Neural crest cell (in vitro differentiated cells): Measurements from ENCODE around the gene WASF3. TPM values are rescaled to one million over a fixed set of nuclear protein-coding genes. Genes with fewer than 3 reads are reported as not detected.

Experiments used
- DNase-seq: peaks from one replicate; pipeline ENCODE4 v3.0.0; 2021; ENCODE audit warnings: low read depth, mixed read lengths, low spot score
- H3K27ac Mint-ChIP-seq: one replicate; pipeline ENCODE4 v1.8.0; 2021; ENCODE audit warnings: mild to moderate bottlenecking, mixed read lengths; ENCODE audit not compliant: unreplicated experiment
- H3K27me3 Mint-ChIP-seq: 2 replicates; pipeline ENCODE4 v1.8.0; 2021; ENCODE audit warnings: low read depth, mild to moderate bottlenecking, mixed read lengths
- H3K36me3 Mint-ChIP-seq: 2 replicates; pipeline ENCODE4 v1.8.0; 2021; ENCODE audit warnings: low read depth, mild to moderate bottlenecking, mixed read lengths
- H3K4me1 Mint-ChIP-seq: 2 replicates; pipeline ENCODE4 v1.8.0; 2021; ENCODE audit warnings: mixed read lengths
- H3K4me3 Mint-ChIP-seq: one replicate; pipeline ENCODE4 v1.8.0; 2021; ENCODE audit warnings: mild to moderate bottlenecking, mixed read lengths
- H3K9me3 Mint-ChIP-seq: 2 replicates; pipeline ENCODE4 v1.8.0; 2021; ENCODE audit warnings: mixed read lengths
- CTCF ChIP-seq: fragments of 200-600 bp; sonication (generic); conservative IDR thresholded peaks from 2 replicates; pipeline ENCODE4 v1.5.0; 2021; ENCODE audit warnings: antibody characterized with exemption, mild to moderate bottlenecking
- total RNA-seq: library from RNA; stranded (reverse); gene quantifications from 2 replicates; pipeline ENCODE4 v1.2.1, GENCODE V29; 2021

WASF3 gene
- total RNA-seq, 1 donor from 2014 or later: 79.7 TPM

GRCh38 chr13:26589226-26589625 is 31.7 kb downstream of the WASF3 start:
- no peak for DNase-seq

DNA sequence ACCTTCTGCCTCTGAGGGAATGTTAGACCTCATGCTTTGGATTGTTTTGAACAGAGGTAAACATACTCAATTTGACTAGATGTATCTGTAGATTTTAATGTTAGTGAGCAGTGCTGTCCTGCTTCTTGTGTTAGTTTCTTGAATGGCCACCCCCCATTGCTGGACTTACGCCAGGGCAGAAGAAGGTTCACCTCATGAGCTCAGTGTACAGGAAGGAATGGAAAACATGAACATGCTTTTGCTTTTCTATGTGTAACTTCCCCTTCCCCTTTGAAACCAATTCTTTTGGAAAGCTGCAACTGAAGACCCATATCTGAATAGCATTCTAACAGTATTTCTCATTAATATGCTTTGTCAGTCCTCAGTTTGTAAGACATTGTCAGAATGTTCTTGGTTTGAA is 32.3 kb downstream of the WASF3 start:
- H3K9me3 Mint-ChIP-seq: no peaks in the 10 kb centered on the region
- DNase-seq: no peak
- no peak overlapping the region for H3K27ac Mint-ChIP-seq
- no peak for TF ChIP-seq CTCF
- H3K4me1 Mint-ChIP-seq: peaks cover 44% of the 10 kb centered on the region
- peaks cover 5% of the 10 kb centered on the region for H3K36me3 Mint-ChIP-seq
- H3K27me3 Mint-ChIP-seq: no peaks in the 10 kb centered on the region
- no peak overlapping the region for H3K4me3 Mint-ChIP-seq

More at GRCh38 chr13:26589226-26589625, 31.7 kb downstream of the WASF3 start:
- no peak overlapping the region for H3K4me3 Mint-ChIP-seq
- no peak overlapping the region for H3K27ac Mint-ChIP-seq
- TF ChIP-seq CTCF: no peak
- peaks cover 43% of the 10 kb centered on the region for H3K4me1 Mint-ChIP-seq
- H3K27me3 Mint-ChIP-seq: no peaks in the 10 kb centered on the region
- no peaks in the 10 kb centered on the region for H3K9me3 Mint-ChIP-seq
- H3K36me3 Mint-ChIP-seq: no peaks in the 10 kb centered on the region

DNA sequence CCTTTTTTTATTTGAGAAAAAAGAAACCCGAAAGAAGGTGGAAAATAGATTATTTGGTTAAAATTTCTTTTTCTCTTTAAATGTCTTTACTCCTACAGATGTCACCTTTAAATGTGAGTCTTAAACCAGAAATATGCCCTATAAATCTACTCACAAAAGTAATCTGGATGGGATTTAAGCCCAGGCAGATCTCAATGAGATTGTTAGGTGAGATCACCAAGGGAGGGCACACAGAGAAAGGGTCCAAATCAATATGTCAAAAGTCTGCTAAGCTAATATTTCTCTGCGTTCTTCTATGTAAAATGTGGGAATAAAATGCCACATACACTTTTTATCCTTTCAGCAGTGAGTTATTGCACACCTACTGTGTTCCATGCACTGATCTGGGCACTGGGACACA is 32.9 kb downstream of the WASF3 start:
- Mint-ChIP-seq H3K4me1 (peaks cover 45% of the 10 kb centered on the region), H3K4me3 (no peak overlapping the region), H3K36me3 (peaks cover 7% of the 10 kb centered on the region), H3K27ac (no peak overlapping the region), H3K9me3 (peaks cover under 1% of the 10 kb centered on the region), H3K27me3 (no peaks in the 10 kb centered on the region)
- TF ChIP-seq CTCF: no peak
- no peak for DNase-seq

GRCh38 chr13:26590951-26591350 is 33.5 kb downstream of the WASF3 start:
- peak overlapping the region; percentile 54 for H3K27ac Mint-ChIP-seq
- peaks cover 5% of the 10 kb centered on the region for H3K9me3 Mint-ChIP-seq
- H3K4me3 Mint-ChIP-seq: no peak overlapping the region
- DNase-seq: no peak
- no peak for TF ChIP-seq CTCF
- H3K36me3 Mint-ChIP-seq: peaks cover 11% of the 10 kb centered on the region
- no peaks in the 10 kb centered on the region for H3K27me3 Mint-ChIP-seq
- peaks cover 48% of the 10 kb centered on the region for H3K4me1 Mint-ChIP-seq

GRCh38 chr13:26591672-26592071 is 34.2 kb downstream of the WASF3 start:
- peaks cover 18% of the 10 kb centered on the region for H3K36me3 Mint-ChIP-seq
- DNase-seq: no peak
- no peak overlapping the region for H3K4me3 Mint-ChIP-seq
- peaks cover 5% of the 10 kb centered on the region for H3K9me3 Mint-ChIP-seq
- no peaks in the 10 kb centered on the region for H3K27me3 Mint-ChIP-seq
- H3K4me1 Mint-ChIP-seq: peaks cover 48% of the 10 kb centered on the region
- H3K27ac Mint-ChIP-seq: peak overlapping the region; percentile 23
- no peak for TF ChIP-seq CTCF

GRCh38 chr13:26593661-26594060 is 36.2 kb downstream of the WASF3 start:
- peaks cover 26% of the 10 kb centered on the region for H3K36me3 Mint-ChIP-seq
- DNase-seq: no peak
- H3K27me3 Mint-ChIP-seq: no peaks in the 10 kb centered on the region
- H3K4me3 Mint-ChIP-seq: no peak overlapping the region
- peaks cover 5% of the 10 kb centered on the region for H3K9me3 Mint-ChIP-seq
- TF ChIP-seq CTCF: no peak
- H3K27ac Mint-ChIP-seq: no peak overlapping the region
- peaks cover 47% of the 10 kb centered on the region for H3K4me1 Mint-ChIP-seq
